WTC11 (cell line): ENCODE results near the gene SAFB. TPM values are rescaled to one million over a fixed set of nuclear protein-coding genes. Genes with fewer than 3 reads are reported as not detected.

Experiments
- ATAC-seq: fragments of 200-7000 bp; cut with Tn5 transposase; 2 replicates; pipeline ENCODE4 v1.10.0; 2021; ENCODE audit warnings: mild to moderate bottlenecking, moderate library complexity
- CTCF ChIA-PET: fragments of 300-600 bp; sonication (Branson Sonifier 250); formaldehyde crosslinking; loops from one replicate; lab custom pipeline; 2021; ENCODE audit warnings: antibody characterized with exemption; lab: Charles Lee
- POLR2A ChIA-PET: fragments of 350-600 bp; sonication (Branson Sonifier 250); formaldehyde crosslinking; loops from one replicate; lab custom pipeline; 2021; ENCODE audit warnings: antibody characterized with exemption; lab: Charles Lee
- DNase-seq: peaks from one replicate; pipeline ENCODE4 v3.0.0; 2021; ENCODE audit warnings: low spot score
- H3K27ac Mint-ChIP-seq: 2 replicates; pipeline ENCODE4 v1.8.0; 2021; ENCODE audit warnings: mixed read lengths
- H3K27me3 Mint-ChIP-seq: 2 replicates; pipeline ENCODE4 v1.8.0; 2021; ENCODE audit warnings: low read depth, mild to moderate bottlenecking, moderate library complexity, mixed read lengths
- H3K36me3 Mint-ChIP-seq: 2 replicates; pipeline ENCODE4 v1.8.0; 2021; ENCODE audit warnings: mixed read lengths
- H3K4me1 Mint-ChIP-seq: 2 replicates; pipeline ENCODE4 v1.8.0; 2022; ENCODE audit warnings: mixed read lengths
- H3K4me3 Mint-ChIP-seq: 2 replicates; pipeline ENCODE4 v1.8.0; 2021; ENCODE audit warnings: mild to moderate bottlenecking, moderate library complexity, mixed read lengths
- H3K9me3 Mint-ChIP-seq: 2 replicates; pipeline ENCODE4 v1.8.0; 2021; ENCODE audit warnings: mixed read lengths
- CDX4 ChIP-seq: fragments of 250-450 bp; sonication (Bioruptor Pico); IDR thresholded peaks from 2 replicates; pipeline ENCODE4 v1.9.0; 2021; ENCODE audit warnings: moderate library complexity, mild to moderate bottlenecking, inconsistent platforms, borderline replicate concordance
- E2F1 ChIP-seq: sonication (generic); formaldehyde crosslinking; IDR thresholded peaks from 2 replicates; pipeline ENCODE4 v1.8.0; 2022; ENCODE audit warnings: mild to moderate bottlenecking, missing genetic modification reagents
- FOXP4 ChIP-seq: sonication (generic); formaldehyde crosslinking; IDR thresholded peaks from 2 replicates; pipeline ENCODE4 v1.8.0; 2022; ENCODE audit warnings: mild to moderate bottlenecking, missing genetic modification reagents
- GRHL2 ChIP-seq: fragments of 250-450 bp; sonication (Bioruptor Pico); IDR thresholded peaks from 2 replicates; pipeline ENCODE4 v1.8.0; 2022; ENCODE audit warnings: mild to moderate bottlenecking, moderate library complexity; ENCODE audit not compliant: insufficient replicate concordance, severe bottlenecking
- MXD4 ChIP-seq: fragments of 250-450 bp; sonication (Bioruptor Pico); IDR thresholded peaks from 2 replicates; pipeline ENCODE4 v1.8.0; 2021; ENCODE audit warnings: mild to moderate bottlenecking, moderate library complexity, borderline replicate concordance
- NR2C2 ChIP-seq: sonication (generic); formaldehyde crosslinking; IDR thresholded peaks from 2 replicates; pipeline ENCODE4 v1.8.0; 2022; ENCODE audit warnings: mild to moderate bottlenecking, missing genetic modification reagents
- OVOL2 ChIP-seq: fragments of 250-450 bp; sonication (Bioruptor Pico); IDR thresholded peaks from 2 replicates; pipeline ENCODE4 v1.9.0; 2021; ENCODE audit warnings: mild to moderate bottlenecking, borderline replicate concordance
- ZBTB43 ChIP-seq: sonication (generic); formaldehyde crosslinking; IDR thresholded peaks from 2 replicates; pipeline ENCODE4 v1.8.1; 2023; ENCODE audit warnings: mild to moderate bottlenecking, missing genetic modification reagents
- ZNF423 ChIP-seq: fragments of 250-450 bp; sonication (Bioruptor Pico); IDR thresholded peaks from 2 replicates; pipeline ENCODE4 v2.1.2; 2022; ENCODE audit warnings: mild to moderate bottlenecking, moderate library complexity
- ZNF671 ChIP-seq: fragments of 250-450 bp; sonication (Bioruptor Pico); IDR thresholded peaks from 2 replicates; pipeline ENCODE4 v1.8.0; 2021; ENCODE audit warnings: mild to moderate bottlenecking
- ZSCAN18 ChIP-seq: fragments of 250-450 bp; sonication (Bioruptor Pico); IDR thresholded peaks from 2 replicates; pipeline ENCODE4 v2.1.2; 2022; ENCODE audit warnings: mild to moderate bottlenecking, moderate library complexity
- total RNA-seq: library from RNA; stranded (reverse); gene quantifications from 3 replicates; pipeline ENCODE4 v1.2.3, GENCODE V29; 2021
- TF ChIP-seq, protein P1 (sequence below): fragments of 250-450 bp; sonication (Bioruptor Pico); IDR thresholded peaks from 2 replicates; pipeline ENCODE4 v1.8.0; 2021; ENCODE audit warnings: mild to moderate bottlenecking
- TF ChIP-seq, protein P2 (sequence below): sonication (generic); formaldehyde crosslinking; IDR thresholded peaks from 2 replicates; pipeline ENCODE4 v1.8.0; 2022; ENCODE audit warnings: mild to moderate bottlenecking, missing genetic modification reagents

Gene SAFB
- total RNA-seq, 1 experiment from 2014 or later, result 141 TPM

DNA sequence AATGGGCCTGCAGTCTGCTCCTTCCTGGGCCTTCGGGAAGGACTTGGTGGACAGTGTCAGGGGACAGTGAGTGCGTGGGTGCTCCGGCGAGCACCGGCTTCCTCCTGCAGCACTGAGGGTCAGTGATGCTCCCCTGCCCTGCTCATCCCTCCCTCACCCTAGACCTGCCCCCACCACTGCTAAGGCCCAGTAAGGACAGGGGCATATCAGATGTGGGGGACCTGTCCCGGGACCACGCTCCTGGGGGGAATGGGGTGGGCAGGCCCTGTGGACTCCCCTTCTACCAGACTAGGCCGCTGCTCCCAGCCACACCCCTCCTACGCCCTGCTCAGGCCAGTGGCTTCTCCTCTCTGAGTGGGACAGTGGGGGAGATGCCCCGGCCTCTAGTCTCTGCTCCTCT is 54.3 kb downstream of the SAFB start (continued):
- TF ChIP-seq CDX4 (CRISPR knock-in tag) (no peak), E2F1 (no peak), ZSCAN18 (CRISPR knock-in tag) (no peak), OVOL2 (CRISPR knock-in tag) (no peak), GRHL2 (no peak), MXD4 (CRISPR knock-in tag) (no peak)
- TF ChIP-seq, protein P1, sequence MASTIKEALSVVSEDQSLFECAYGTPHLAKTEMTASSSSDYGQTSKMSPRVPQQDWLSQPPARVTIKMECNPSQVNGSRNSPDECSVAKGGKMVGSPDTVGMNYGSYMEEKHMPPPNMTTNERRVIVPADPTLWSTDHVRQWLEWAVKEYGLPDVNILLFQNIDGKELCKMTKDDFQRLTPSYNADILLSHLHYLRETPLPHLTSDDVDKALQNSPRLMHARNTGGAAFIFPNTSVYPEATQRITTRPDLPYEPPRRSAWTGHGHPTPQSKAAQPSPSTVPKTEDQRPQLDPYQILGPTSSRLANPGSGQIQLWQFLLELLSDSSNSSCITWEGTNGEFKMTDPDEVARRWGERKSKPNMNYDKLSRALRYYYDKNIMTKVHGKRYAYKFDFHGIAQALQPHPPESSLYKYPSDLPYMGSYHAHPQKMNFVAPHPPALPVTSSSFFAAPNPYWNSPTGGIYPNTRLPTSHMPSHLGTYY (CRISPR knock-in tag), result no peak

DNA sequence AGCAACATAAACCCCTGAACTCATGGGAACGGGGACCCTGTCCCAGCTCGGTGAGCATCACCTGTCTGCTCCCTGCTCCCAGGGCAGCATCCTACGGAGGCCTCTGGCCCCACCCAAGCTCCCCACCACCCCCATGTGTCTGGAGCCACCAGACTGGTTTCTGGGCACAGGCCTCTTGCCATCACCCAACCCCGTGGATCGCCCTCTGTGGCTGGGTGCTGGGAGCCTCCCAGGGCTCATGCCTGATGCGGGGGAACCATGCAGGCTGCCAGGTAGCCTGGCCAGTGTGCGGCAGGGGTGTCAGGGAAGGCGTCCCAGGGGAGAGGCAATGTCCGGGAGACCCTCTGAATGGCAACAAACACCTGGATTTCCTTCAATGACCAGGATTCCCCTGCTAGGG is 54.7 kb downstream of the SAFB start:
- H3K36me3 Mint-ChIP-seq, result no peaks in the 10 kb centered on the region
- DNase-seq, result no peak
- POLR2A ChIA-PET, result no interaction called here
- no peak for TF ChIP-seq ZNF423
- TF ChIP-seq, protein P1 (CRISPR knock-in tag), result no peak
- no peak for TF ChIP-seq ZNF671 (CRISPR knock-in tag)
- no peak for ATAC-seq
- H3K4me3 Mint-ChIP-seq, result no peak overlapping the region
- CTCF ChIA-PET, result interaction anchor here (0.6 to 3.1 kb wide), 3 partner anchors 9 to 12 kb away, joined by 3 to 22 read pairs (median 13); partner anchors contain the start of gene RPL36
- no peak overlapping the region for H3K27ac Mint-ChIP-seq
- peaks cover 15% of the 10 kb centered on the region for H3K27me3 Mint-ChIP-seq
- H3K9me3 Mint-ChIP-seq, result no peaks in the 10 kb centered on the region
- H3K4me1 Mint-ChIP-seq, result peaks cover 15% of the 10 kb centered on the region

DNA sequence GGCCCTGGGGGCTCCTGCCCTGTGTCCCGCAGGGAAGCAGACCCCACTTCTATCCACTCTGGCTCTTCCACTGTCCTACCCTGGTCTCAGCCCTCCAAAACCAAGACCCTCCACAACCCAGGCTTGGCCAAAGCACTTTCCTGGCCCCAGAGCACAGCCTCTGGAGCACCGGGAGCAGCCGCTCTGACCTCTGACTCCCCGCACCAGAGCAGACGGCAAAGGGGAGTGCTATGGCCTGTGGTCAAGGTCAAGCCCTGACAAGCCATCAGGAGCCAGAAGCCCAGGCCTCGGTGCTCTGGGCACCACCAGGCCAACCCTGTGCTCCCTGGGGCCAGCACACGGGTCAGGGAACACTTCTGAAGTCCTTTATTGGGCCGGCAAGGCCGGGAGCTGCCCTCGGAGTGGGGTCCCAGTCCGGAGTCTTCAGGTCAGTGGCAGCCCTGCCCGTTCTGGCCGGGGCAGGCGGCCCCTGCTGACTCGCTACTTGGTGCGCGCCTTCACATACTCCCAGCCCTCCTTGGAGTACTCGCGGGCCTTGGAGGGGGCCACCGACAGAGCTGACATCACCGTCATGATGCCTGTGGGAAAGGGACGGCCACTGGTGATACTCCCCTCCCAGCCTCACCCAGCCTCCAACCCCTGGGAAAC is 55.3 kb downstream of the SAFB start:
- Mint-ChIP-seq H3K27ac (no peak overlapping the region), H3K36me3 (no peaks in the 10 kb centered on the region), H3K27me3 (peaks cover 17% of the 10 kb centered on the region), H3K9me3 (no peaks in the 10 kb centered on the region), H3K4me1 (peaks cover 15% of the 10 kb centered on the region), H3K4me3 (no peak overlapping the region)
- no peak for TF ChIP-seq ZBTB43
- TF ChIP-seq, protein P2, sequence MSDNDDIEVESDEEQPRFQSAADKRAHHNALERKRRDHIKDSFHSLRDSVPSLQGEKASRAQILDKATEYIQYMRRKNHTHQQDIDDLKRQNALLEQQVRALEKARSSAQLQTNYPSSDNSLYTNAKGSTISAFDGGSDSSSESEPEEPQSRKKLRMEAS (CRISPR knock-in tag), result no peak
- no peak for TF ChIP-seq NR2C2 (CRISPR knock-in tag)
- TF ChIP-seq FOXP4 (CRISPR knock-in tag), result no peak
- no peak for DNase-seq
- ATAC-seq, result no peak
- ChIA-PET CTCF (interaction anchor here (0.6 to 3.0 kb wide), 3 partner anchors 9 to 12 kb away, joined by 3 to 13 read pairs (median 7); partner anchors contain the start of gene RPL36), POLR2A (interaction anchor here (0.9 kb wide), 1 partner anchor 9 kb away, joined by 3 read pairs; no protein-coding TSS in a partner anchor)
